AG09319 (cell line): ENCODE results near the gene ZNF580.

Source experiments
- DNase-seq: peaks from one replicate; pipeline ENCODE4 v3.0.0-alpha.2; 2010; ENCODE audit warnings: low read depth; ENCODE audit errors: extremely low read depth
- TF ChIP-seq, protein P1 (sequence below): IDR thresholded peaks from 2 replicates; pipeline ENCODE4 v1.5.1; 2011; ENCODE audit warnings: low read depth, mild to moderate bottlenecking, inconsistent platforms, low read length, moderate library complexity

ZNF580 gene

DNA sequence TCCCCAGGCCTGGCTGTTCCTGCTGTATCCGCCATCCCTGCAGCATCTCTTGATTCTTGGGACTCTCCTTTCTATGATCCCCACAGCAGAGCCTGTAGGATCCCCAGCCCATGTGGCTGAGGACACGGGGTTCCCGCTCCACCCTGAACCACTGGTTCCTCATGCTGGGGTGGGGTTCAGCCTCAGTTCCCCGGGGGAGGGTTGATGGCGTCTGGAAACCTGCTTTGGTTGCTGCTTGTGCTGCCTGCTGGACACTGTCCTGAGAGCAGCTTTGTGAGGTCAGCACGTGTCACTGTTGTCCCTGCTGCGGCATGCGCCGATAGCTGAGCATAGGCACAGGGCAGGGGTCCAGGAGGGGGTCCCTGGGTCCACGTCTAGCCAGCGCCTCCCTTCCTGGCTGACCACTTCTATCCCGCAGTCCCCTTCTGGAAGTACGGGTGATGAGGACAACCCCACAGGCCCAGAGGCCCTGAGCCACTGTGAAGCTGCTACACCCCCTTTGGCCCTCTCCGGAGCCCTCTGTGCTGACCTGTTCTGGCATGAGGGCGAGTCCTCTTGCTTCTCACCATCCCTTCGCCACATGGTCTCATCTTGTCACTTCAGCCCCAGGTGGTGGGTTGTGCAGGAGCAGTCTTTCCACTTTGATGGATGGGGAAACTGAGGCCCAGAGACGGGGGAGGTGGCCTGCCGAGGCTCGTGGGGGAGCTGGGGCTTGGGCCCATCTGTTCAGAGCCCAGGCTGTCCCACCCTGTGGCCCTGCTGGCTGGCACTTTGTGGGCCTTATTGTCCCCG is 39.7 kb downstream of the ZNF580 start:
- TF ChIP-seq, protein P1, sequence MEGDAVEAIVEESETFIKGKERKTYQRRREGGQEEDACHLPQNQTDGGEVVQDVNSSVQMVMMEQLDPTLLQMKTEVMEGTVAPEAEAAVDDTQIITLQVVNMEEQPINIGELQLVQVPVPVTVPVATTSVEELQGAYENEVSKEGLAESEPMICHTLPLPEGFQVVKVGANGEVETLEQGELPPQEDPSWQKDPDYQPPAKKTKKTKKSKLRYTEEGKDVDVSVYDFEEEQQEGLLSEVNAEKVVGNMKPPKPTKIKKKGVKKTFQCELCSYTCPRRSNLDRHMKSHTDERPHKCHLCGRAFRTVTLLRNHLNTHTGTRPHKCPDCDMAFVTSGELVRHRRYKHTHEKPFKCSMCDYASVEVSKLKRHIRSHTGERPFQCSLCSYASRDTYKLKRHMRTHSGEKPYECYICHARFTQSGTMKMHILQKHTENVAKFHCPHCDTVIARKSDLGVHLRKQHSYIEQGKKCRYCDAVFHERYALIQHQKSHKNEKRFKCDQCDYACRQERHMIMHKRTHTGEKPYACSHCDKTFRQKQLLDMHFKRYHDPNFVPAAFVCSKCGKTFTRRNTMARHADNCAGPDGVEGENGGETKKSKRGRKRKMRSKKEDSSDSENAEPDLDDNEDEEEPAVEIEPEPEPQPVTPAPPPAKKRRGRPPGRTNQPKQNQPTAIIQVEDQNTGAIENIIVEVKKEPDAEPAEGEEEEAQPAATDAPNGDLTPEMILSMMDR = no peak
- no peak for DNase-seq

DNA sequence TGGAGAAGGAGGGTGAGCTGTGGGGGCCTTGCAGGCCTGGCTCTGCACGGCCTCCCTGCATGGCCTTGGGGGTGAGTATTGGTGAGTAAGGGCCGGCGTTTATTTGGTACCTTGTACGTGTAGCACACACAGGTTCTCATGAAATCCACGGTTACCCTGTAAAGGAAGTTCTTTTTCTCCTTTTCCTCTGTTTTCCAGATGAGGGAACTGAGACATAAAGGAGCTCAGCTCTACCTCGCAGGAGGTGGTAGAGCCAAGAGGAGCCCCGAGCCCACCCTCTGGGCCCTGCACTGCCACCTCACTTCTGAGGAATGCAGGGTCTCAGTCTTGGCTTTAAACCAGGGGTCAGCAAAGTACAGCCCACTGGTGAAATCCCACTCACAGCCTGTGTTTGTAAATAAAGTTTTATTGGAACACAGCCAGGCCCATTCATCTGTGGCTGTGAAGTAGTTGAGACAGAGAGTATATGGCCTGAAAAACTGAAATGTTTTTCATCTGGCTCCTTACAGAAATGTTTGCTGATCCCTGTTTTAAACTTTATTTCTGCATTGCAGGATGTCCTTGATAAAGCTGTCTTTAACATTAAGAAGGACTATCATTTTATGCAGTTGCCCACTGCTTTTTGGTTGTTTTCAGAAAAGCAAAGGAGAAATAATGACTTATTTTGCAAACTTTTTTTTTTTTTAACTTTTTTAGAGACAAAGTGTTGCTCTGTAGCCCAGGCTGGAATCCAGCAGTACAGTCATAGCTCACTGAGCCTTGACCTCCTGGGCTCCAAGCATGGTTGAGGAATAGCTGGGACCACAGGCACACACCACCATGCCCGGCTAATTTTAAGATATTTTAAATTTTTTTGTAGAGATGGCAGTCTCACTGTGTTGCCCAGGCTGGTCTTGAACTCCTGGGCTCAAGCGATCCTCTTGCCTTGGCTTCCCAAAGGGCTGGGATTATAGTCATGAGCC is 40.6 kb downstream of the ZNF580 start:
- TF ChIP-seq, protein P1 = no peak
- DNase-seq = no peak

DNA sequence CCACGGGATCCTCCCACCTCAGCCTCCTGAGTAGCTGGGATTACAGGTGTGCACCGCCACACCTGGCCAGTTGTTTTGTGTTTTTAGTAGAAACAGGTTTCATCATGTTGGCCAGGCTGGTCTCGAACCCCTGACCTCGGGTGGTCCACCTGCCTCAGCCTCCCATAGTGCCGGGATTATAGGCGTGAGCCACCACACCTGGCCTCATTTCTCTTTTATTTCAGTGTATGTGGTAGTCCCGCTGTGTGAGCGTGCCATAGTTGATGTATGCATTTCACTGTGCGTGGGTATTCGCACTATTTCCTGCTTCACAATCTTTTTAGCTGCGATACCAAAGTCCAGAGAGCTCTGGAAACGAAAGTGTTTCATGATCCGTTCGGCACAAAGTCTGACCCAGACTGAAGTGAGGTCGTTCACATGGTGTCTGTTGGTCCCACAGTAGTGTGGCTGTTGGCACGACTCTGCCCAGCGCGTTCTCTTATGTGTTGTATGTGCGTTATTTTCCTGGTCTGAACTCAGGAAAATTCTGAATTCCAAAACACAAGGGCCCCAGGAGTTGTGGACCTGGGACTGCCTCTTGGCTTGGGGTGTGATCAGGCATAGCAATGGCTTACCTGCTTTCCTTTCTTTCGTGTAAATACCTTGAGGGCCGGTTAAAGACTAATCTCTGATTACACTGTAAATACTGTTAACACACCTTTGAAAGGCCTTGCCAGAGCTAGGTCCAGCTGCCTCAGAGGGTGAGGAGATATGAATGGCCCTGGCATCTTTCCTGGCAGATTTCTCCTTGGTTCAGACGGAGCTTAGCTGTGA is 42.9 kb downstream of the ZNF580 start:
- TF ChIP-seq, protein P1 = no peak
- no peak for DNase-seq

DNA sequence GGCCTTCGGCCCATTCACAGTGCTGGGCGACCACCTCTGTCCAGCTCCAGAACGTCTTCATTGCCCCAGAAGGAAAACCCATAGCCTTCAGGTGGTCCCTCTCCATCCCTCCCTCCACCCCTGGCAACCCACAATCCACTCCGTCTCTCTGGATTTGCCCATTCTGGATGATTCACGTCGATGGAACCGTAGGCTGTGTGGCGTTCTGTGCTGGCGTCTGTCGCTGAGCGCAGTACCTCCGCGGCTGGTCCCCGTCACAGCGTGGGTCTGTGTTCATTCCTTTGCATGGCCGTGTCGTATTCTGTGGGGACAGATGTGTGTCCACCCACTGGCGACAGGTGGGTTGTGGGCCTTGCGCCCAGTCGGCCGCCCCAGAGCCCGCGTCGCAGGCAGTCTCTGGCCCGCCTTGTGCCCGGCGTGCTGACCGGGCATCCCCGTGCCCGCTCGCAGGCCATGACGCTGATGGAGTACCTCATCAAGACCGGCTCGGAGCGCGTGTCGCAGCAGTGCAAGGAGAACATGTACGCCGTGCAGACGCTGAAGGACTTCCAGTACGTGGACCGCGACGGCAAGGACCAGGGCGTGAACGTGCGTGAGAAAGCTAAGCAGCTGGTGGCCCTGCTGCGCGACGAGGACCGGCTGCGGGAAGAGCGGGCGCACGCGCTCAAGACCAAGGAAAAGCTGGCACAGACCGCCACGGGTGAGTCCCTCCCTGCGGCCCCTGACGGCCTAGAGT is 44.3 kb downstream of the ZNF580 start:
- TF ChIP-seq, protein P1 = no peak
- DNase-seq = no peak

DNA sequence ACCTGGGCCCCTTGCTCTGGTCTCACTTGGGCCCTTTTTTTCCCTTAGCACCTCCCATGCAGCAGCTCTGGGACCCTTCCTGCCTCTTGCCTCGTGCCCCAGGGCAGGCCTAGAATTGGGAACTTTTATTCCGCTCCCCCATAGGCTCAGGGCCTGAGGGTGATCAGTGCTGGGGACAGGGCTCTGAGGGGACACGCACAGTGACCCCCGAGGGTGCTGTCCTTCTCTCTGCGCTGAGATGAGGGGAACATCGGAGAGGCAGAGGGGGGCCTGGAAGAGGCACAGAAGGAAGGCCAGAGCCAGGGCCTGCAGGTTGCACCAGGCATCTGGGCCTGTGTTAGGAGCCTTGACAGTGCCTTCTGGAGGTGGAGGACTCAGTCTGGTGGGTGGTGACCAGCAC is 45.0 kb downstream of the ZNF580 start:
- TF ChIP-seq, protein P1 = no peak

DNA sequence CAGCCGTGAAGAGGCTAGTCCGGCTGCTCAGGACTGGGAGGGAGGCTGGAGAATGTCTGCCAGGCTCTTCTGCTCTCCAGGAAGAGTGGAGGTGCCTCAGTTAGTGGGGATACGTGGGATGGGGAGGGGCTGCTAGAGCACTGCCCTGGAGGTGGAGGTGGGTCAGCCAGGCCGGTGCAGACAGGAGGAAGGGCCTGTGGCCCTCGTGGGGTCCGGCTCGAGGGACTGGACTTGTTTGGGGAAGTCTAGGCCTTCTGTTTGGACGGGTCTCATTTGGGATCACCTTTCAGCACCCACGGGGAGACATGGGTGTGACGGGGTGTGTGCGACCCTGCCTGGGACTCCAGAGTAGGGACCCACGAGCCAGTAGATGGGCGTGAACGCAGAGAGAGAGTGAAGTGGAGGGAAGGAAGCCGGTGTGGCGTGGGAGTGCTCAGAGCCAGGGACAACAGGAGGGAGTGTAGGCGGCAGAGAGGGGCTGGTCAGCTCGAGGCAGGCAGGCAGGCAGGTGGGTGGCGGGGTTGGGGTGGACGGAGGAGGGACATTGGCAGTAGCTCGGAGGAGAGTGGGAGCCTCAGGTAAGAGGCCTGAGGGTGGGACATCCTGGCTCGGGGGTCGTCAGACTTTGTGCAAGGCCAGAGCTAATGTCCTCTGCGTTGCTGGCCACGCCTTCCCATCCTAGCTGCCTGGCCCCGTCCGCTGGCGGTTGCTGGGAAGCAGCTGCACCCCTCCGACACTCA is 45.7 kb downstream of the ZNF580 start:
- TF ChIP-seq, protein P1 = no peak

More for the DNA sequence above, 45.0 kb downstream of the ZNF580 start:
- no peak for DNase-seq

More for the DNA sequence above, 45.7 kb downstream of the ZNF580 start:
- no peak for DNase-seq
